GM19035 (cell line): ENCODE measurements around the gene CCDC102A.

Experiments used
- ATAC-seq: cut with Tn5 transposase; IDR thresholded peaks from one replicate; pipeline ENCODE4 v1.9.1; 2021; ENCODE audit not compliant: unreplicated experiment

CCDC102A gene

DNA sequence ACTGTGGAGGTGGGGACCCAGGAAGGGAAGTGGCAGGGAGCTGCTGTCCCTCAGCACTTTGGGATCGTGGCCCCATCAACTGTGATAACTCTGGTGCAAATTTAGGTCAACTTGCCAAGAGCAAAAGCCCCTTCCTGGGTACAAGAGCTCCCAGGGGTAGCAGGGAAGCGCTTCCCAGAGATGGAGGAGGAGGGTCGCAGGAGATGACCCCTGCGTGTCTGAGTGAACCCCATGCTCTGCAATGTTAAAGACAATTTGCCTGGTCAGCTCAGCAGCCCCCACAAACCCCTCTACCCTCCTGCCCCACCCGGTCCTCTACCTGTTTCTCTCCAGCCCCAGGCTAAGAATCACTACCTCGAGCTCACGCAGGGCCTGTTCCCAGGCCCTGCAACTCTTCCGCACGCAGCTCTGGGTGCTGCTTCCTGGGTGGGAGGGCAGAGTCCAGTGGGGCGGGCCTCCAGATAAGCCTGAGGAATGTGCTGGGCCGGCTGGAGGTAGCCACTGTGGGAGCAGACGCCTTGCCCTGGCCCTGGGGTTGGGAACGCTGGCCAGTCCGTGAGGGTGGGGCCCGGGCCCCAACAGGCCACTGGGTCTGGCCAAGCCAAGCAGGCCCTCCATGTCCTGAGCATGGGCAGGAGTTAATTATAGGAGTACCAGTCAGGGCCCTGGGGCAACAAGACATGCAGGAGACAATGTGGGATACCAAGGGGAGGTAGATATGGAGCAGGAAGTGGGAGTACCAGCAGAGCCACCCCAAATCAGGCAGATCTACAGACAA lies 56.2 kb downstream of the CCDC102A start:
- ATAC-seq: no peak

DNA sequence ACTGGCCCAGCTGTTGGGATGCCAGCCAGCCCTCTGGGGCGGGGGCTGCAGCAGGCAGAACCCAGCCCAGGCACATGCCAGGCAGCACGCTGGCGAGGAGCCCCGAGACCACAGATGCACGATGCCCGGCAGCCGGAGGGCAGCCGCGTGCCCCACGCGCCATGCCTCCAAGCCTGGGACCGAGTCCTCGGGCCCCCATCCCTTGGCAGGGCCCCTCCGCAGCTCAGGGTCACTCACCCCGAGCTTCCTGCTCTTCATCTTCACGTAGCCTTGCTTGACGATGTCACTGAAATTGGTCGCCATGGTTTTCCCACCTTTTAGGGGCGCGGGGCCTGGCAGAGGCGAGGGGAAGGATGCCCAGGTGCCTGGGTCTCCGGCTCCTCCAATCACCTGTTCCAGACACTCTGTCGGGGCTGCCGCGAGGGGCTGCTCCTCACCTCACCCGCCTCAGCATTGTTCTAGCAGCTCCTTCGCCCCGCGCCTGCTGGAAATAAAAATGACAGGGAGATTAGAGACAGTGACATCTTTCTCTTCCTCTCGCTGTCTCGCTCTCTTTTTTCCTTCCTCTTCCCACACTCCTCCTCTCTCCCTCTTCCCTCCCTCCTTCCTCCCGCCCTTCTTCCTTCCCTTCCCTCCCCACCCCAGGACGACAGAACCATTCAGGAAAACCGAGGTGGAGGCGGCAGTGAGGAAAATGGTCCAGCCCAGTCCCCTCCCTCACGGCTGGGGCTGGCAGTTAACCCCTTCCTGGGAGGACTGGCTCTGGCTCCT lies 57.0 kb downstream of the CCDC102A start:
- ATAC-seq: no peak

DNA sequence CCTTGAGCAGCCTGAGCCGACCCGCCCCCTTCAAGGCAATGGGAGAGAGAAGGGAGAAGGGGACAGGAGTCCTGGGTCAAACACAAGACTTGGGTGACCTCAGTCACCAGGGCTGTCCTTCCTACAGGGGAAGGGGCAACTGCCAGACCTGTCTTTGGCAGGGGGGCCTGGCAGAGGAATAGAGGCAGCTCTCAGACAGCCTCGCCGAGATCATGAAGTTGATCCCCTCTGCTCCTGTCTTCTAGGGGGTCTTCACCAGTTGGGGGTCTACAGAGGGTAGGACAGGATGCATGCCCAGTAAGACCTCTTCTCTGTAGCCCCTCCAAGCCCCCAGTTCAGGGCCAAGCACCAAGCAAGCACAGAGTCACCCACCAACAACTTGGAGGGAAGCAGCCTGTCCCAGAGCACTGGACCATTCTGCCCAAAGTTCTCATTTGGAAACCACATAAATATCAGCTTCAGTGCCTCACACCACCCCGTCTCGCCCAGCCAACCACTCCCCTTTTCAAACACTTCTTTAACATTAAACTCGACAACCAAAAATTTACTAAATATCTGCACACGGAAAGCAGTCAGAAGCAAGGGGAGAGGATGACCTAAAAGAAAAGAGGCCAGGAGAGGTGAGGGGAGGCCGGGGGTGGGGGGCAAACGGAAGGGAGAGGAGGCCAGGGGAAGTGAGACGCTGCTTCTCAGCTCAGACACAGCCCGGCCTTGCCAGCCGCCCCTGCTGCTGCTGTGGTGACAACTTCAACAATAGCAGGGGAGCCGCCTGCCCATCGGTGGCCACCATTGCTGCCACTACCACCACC lies 57.8 kb downstream of the CCDC102A start:
- ATAC-seq: no peak

DNA sequence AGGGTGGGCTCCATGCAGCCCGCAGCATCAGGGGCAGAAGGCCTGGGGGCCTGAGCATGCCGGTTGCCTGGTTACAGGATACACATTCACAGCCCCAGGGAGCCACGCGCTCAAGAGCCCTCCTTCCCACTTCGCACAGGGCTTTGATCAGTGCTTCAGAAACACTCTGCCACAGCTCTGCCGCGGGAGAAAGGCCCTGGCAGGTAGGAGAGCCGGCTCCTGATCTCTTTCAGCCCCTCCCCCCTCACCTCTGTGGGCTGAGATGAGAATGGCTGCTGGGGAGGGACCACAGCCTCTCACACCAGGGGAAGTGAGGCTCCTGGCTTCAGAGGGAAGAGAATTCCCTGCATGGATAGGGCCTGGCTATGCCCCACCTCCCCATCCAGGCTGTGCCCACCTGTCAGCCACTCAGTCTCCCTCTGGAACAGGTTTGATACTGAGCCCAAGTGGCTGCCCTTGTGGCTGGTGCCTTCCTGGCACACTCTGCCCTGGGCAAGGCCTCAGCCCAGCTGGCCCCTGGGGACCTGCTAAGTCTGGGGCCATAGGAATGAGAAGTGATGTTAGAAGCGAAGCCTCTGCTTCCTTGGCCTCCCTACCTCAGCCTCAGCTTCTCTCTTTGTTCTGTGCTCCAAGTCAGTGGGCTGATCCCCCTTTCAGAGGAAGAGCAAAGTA lies 58.7 kb downstream of the CCDC102A start:
- no peak for ATAC-seq

DNA sequence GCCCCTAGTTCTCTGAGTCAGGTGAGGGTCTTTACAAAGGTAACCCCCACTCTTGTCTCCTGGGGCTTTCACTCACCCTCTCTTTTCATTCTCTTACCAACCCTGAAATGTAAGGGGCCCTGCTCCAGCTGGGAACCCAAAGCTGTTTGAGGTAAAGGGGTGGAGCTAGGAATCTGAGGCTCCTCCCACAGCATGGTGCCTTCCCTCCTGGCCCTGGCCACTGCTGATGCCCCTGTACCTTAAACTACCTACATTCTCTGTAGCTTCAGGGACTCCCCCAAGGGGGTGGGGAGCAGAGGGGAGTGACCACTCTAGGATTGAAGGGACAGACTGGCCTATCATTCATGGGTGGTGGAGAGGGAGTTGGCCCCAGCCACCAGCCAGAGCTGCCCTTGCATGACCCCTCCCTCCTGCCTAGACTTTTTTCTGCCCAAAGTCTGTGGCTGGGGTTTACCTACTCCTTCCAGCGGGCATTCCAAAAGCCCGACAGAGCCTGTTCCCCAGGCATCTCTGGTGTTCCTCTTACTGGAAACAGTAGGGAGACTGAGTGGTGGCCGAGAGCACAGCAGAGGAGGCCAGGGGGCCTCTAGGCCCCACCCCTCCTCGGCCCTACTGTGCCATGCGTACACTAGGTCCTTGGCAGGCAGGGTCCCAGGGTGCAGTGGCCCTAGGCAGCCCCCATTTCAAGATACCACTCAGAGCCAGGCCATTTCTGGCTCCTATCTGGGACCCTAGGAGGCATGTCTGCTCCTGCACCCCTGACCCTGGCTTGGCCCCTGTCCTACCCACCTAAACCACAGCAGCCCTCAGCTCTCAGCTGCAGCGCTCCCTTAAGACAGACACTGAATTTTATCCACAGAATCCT lies 59.6 kb downstream of the CCDC102A start:
- no peak for ATAC-seq

DNA sequence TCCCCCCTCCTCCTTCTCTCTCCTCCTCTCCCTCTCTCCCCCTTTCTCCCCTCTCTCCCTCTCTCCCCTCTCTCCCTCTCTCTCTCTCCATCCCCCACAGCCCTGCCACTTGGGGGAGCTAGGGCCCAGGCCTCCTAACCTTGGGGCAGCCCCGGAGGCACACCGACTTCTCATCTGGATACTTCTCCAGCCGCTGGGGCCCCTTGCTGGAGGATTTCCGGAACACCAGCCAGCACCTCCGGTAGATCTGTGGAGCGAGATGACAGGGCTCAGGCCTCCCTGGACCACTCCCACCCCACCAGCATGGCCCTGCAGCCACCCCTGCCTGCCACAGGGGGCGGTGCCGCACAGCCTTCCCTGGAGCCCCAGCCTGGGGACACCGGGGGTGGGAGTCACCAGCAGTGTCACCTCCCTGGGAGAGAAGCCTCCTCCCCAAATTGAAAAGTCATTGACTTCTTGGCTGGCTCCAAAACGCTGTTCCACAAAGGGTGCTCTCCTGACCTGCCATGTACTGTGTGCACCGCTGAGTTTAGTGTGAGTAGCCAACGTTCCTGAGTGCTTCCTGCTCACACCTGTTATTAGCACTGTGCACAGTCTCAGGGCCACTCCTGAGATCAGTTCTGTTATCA lies 60.5 kb downstream of the CCDC102A start:
- peak; percentile 89 for ATAC-seq

DNA sequence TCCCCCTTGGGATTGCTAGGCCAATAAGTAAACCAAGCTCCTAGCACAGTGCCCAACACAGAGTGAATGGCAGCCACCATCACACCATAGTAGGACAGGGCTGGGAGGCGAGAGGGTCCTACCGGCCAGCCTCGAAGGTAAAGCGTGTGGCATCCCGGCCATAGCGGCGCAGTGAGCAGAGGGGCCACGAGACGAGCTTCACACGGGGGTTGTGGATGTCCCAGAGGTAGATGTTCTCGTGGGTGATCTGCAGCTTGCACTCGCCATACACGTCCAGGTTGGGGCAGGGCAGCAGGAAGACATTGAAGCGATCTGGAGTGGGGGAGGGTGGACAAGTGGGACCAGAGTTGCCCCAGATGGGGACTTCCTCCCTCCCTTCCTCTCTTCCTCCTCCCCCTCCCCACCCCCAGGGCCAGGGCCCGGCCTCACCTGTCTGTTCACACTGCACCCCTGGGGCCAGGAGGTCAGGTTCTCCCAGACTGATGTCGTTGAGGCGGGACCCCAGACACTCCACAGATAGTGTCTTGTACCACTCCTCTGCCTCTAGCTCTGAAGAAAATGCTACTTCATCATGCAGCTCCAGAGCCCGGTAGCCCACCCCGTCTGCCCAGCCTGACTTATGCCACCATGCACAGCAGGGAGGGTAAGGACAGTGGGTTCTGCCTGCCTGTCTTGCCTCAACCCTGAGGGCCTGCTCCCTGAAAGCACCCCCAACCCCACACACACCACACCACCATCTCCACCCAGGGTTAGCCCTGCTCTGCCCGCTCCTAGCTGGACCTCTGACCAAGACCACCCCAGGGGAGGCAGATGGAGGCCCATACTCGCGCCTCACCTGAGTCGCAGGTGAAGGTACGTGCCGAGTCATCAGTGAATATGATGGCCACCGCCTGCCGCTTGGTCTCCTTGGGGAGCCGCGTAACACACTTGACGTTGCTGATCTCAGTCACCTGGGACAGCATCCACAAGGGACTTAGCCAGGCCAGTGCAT lies 61.4 kb downstream of the CCDC102A start:
- no peak for ATAC-seq

DNA sequence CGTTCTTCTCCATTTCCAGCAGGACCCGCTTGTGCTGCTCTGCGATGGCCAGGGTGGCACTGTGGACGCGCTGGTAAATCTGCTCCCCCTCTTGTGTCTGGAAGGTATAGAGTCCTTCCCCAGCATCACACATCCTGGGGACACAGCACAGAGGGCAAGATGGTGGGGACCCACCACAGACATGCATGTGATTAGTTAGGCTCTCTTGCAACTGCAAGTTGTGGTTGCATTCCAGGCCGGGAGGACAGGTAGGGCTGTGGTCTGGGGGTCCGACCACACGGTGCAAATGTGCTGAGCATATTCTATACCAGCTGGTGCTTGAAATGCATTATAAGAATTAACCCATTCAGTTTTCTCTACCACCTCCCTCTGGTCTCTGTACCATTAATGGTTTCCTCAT lies 62.5 kb downstream of the CCDC102A start:
- ATAC-seq: no peak

DNA sequence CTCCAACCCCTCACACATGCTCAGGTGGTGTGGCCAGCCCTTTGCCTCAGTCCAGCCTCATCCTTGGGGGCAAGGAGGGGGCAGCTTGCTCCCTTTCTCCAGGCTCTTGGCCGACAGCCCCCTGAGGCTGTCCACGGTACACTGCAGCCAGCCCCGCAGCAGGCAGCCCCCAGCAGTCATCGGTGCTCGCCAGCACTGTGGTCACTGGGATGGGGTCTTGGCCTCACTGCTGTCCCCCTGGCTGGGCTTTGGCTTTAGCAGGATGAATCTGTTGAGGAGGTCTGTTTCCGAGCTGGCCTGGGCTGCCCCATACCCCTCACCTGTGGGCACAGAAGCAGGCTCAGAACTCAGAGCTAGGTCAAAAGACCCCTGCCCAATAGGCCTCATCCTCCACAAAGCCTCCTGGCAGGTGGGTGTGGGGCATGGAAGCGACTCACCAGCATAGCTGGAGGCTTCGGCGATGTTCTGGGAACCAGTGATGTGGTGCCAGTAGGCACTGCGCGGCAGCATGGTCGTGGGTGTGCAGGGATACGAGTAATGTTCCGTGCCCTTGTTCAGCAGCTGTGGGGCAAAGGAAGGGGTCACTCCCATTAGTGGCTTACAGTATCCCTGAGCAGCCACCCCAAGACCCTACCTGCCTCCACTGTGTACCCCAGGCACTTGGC lies 63.1 kb downstream of the CCDC102A start:
- no peak for ATAC-seq

DNA sequence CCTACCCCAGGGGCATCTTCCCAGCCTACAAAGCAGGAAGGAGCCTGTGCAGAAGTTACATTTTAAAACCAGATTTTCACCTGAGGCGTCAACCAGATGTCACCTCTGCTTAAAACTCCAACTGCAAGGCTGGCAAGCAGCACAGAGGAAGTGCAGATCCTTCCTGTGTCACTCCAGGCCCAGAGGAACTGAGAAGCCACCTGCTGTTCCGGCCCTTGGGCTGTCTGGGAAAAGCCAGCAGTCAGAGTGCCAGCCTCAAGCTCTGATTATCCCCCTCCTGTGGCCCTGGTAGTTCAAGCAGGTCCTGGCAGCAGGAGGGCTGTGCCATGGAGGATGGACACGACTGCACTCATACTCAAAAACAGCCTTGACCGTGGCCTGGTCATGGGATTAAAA lies 63.7 kb downstream of the CCDC102A start:
- no peak for ATAC-seq

DNA sequence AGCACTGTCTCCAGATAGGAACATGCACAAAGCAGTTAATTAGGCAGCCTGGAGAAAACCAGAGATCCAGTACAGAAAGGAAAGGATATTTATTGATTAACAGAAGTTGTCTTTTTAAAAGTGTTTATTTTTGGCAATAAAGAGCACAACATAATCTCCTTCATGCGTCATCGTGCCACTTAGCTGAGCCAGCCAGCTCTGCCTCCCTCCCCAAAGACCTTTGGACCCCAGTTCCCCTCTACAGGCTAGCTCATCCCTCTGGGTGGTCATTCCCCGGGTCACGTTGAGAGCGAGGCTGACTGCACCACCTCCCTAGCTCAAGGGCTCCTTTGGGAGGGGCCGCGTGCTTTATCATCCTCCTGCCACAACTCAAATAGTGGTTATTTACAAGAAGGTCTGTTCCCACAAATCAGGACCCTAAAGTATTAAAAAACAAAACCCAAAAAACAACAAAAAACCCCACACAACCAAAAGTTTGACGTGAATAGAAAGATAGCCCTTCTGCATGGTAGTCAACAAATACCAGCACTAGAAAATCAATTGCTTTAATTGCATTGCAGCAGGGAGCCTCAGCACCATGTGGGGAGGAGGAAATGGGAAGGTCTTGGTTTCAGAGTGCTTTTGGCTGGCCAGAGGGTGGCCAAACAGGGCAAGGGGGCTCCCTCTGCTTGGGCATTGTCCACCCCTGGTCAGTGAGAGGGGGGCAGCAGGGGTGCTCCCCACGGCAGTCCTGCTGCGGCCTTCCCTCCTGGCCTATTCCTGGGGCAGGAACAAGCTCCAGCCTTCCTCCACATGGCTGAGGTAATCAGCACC lies 64.3 kb downstream of the CCDC102A start:
- no peak for ATAC-seq

DNA sequence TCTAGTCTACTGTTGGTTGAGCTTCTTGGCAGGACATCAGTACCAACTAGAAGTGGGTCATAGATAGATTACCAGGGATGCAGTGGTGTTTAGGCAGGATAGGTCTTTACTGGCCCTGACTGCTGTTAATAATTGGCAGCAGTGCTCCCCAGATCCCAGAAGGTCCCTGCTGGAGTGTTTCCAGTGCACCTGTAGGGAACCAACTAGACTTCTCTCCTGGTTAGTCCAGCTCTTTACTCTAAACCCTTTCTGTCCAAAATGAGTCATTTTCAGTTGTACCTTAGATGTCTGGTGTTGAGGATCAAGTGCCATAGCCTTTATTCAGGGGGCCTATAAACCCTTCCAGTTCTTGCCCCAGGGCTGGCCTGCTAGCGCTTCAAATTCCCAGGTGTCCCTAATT lies 65.2 kb downstream of the CCDC102A start:
- no peak for ATAC-seq

DNA sequence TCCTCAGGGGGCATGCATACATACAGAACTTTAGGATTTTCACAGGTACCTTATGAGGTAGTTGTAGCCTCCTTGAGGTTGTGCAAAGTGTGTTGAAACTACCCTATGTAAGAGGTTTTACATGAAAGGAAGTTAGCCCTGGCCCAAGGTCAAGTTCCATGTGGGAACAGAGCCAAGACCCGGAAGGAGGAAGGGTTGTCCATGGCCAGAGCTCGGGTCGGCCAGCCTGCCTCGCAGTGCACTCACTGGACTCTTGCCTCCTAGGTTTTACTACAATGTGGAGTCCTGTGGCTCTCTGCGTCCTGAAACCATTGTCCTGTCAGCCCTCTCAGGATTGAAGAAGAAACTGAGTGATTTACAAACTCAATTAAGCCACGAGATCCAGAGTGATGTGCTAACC lies 65.7 kb downstream of the CCDC102A start:
- ATAC-seq: no peak

DNA sequence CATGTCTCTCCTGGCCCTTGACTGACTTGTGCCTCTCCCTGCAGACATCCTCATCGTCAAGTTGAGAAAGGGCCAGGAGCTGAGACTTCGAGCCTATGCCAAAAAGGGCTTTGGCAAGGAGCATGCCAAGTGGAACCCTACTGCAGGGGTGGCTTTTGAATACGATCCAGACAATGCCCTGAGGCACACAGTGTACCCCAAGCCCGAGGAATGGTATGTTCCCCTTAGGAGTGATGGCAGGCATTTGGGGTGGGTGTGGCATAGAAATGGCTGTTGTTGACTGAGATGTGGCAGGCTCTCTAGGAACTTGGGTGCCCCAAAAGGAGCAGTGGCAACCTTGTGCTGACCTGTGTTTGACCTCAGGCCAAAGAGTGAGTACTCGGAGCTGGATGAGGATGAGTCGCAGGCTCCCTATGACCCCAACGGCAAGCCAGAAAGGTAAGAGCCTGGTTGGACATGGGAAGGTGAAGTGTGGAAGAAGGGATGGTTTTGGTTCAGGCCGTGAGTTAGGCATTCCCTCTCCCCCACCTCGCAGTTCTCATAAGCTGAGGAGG lies 66.4 kb downstream of the CCDC102A start:
- no peak for ATAC-seq

DNA sequence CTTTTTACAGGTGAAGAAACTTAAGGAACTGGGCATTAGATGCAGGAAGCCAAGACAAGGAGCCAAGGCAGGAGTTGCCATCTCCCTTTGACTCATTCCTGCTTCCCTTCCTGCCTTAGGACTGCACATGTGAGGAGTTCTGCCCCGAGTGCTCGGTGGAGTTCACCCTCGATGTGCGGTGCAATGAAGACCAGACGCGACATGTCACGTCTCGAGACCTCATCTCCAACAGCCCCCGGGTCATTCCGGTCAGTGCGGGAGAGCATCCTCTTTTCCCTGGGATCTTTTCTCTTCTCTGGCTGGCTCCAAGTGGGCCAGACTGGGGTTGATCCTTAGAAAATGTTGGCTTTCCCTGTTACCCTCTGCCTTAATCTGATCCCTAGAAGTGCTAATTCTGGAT lies 67.3 kb downstream of the CCDC102A start:
- ATAC-seq: no peak

DNA sequence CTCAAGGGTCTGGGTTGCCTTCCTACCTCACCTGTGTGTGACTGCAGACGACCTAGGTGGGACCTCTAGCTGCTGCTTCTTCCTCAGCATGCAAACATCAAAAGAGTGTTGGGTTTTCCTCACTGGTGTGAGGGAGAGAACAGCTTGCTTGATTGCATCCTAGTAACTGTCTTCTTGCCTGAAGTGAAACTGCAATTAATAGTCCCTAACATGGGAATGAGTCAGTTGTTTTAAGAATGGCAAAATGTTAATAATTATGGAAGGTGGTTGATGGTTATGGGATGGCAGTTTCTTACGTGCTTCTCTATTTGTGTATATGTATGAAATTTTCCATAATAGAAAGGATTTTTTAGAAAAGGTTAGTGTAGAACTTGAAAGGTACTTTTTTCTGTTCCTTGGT lies 68.0 kb downstream of the CCDC102A start:
- ATAC-seq: no peak

DNA sequence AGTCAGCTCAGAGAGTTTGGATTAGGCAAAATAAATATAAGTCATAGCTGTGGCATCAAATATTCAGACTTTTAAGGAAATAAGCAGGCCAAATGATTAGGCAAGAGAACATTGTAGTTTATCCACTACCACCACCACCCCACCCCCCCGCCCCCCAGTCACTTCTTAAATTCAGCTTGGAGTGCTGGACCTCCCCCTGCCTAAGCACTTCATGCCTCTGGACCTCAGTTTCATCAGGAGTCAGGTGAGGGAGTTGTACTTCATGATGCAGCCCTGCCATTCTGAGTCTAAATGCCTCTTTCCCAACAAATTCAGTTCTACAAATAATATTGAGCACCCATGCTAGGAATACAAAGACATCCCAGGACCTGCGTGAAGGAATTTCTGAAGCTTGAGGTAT lies 71.8 kb downstream of the CCDC102A start:
- ATAC-seq: no peak
